ENCODE measurements around the gene GIPC2.
"Not testable (repeated sequence)": the region's sequence is repeated elsewhere in the genome, so short reads cannot be mapped to it uniquely, and the experiment has no call there.

Gene GIPC2

GRCh38 chr1:78045926-78046778, at the start of gene GIPC2:
Gene GIPC2, plus strand, starts transcription at chr1:78045966. Its CDS starts 129 bp downstream, at chr1:78046095.
- DNase-seq, result peak; percentile 34

GRCh38 chr1:77996734-77997133, 49.0 kb upstream of the GIPC2 start:
- DNase-seq, result no peak

- not testable (repeated sequence) for DNase-seq
Measured at GRCh38 chr1:78000536-78000935, 45.2 kb upstream of the GIPC2 start.

- no peak for DNase-seq
Measured at GRCh38 chr1:78003070-78003746, 42.6 kb upstream of the GIPC2 start.

GRCh38 chr1:78003882-78004718, 41.7 kb upstream of the GIPC2 start:
- DNase-seq, result peak; percentile 79

GRCh38 chr1:78004719-78005447, 40.9 kb upstream of the GIPC2 start, which contains the start of gene DNAJB4:
Gene DNAJB4, plus strand, starts transcription at chr1:78004939. Its CDS starts 172 bp downstream, at chr1:78005111.
- DNase-seq, result peak; percentile 92

GRCh38 chr1:78005448-78005722, 40.4 kb upstream of the GIPC2 start:
- DNase-seq, result no peak

- DNase-seq, result peak; percentile 57
Measured at GRCh38 chr1:78005755-78006154, 40.0 kb upstream of the GIPC2 start.

- no peak for DNase-seq
Measured at GRCh38 chr1:78006521-78006920, 39.2 kb upstream of the GIPC2 start.

- DNase-seq, result no peak
Measured at GRCh38 chr1:78007677-78008341, 38.0 kb upstream of the GIPC2 start.

- DNase-seq, result no peak
Measured at GRCh38 chr1:78009276-78009675, 36.5 kb upstream of the GIPC2 start.

- no peak for DNase-seq
Measured at GRCh38 chr1:78009836-78010235, 35.9 kb upstream of the GIPC2 start.

- DNase-seq, result no peak
Measured at GRCh38 chr1:78011050-78011449, 34.7 kb upstream of the GIPC2 start.

- DNase-seq, result no peak
Measured at GRCh38 chr1:78015148-78015547, 30.6 kb upstream of the GIPC2 start.

- DNase-seq, result no peak
Measured at GRCh38 chr1:78019024-78019423, 26.7 kb upstream of the GIPC2 start.

- not testable (repeated sequence) for DNase-seq
Measured at GRCh38 chr1:78021134-78021533, 24.6 kb upstream of the GIPC2 start.

- no peak for DNase-seq
Measured at GRCh38 chr1:78029793-78030192, 16.0 kb upstream of the GIPC2 start.

- DNase-seq, result no peak
Measured at GRCh38 chr1:78032996-78033796, 12.6 kb upstream of the GIPC2 start.

GRCh38 chr1:78033797-78034172, 12.0 kb upstream of the GIPC2 start:
- DNase-seq, result no peak

GRCh38 chr1:78035121-78035520, 10.6 kb upstream of the GIPC2 start:
- no peak for DNase-seq

GRCh38 chr1:78036450-78036849, 9.3 kb upstream of the GIPC2 start:
- no peak for DNase-seq

Measured in femur (tissue), 1 donor.